ENCODE results near the gene HMCN1. TPM values are rescaled to one million over a fixed set of nuclear protein-coding genes. Genes with fewer than 3 reads are reported as not detected.

HMCN1 gene
- total RNA-seq, 6 experiments from 2014 or later, result 4.7 to 7.5 (median 5.7) TPM

- Histone ChIP-seq H3K4me3 (no peak overlapping the region), H3K36me3 (no peaks in the 10 kb centered on the region), H3K27me3 (no peaks in the 10 kb centered on the region), H3K4me1 (no peaks in the 10 kb centered on the region), H3K27ac (no peak overlapping the region), H3K9me3 (no peaks in the 10 kb centered on the region)
- DNase-seq (no peak), ATAC-seq (no peak)
- TF ChIP-seq POLR2A (IDR thresholded peaks at IDR 0.05), result no peak
- no peak for TF ChIP-seq CTCF (IDR thresholded peaks at IDR 0.05)
- intact Hi-C loops (cut with DNase I), result no loop called here
Measured at GRCh38 chr1:185804206-185804605, 70.0 kb downstream of the HMCN1 start.

- 29% methylated on average over 3 of the region's 3 CpGs for WGBS (ENCODE audit: insufficient coverage, low coverage, low lambda C conversion rate, missing lambda C conversion rate)
- no peaks in the 10 kb centered on the region for H3K27me3 ChIP-seq
- intact Hi-C loops (cut with DNase I), result no loop called here
Measured at GRCh38 chr1:185804608-185805007, 70.4 kb downstream of the HMCN1 start.

GRCh38 chr1:185807275-185807674 is 73.1 kb downstream of the HMCN1 start:
- no peaks in the 10 kb centered on the region for H3K9me3 ChIP-seq
- H3K27ac ChIP-seq, result no peak overlapping the region
- H3K36me3 ChIP-seq, result no peaks in the 10 kb centered on the region
- no peaks in the 10 kb centered on the region for H3K4me1 ChIP-seq
- H3K4me3 ChIP-seq, result no peak overlapping the region
- TF ChIP-seq POLR2A (IDR thresholded peaks at IDR 0.05), result no peak
- TF ChIP-seq CTCF (IDR thresholded peaks at IDR 0.05), result no peak
- no peak for DNase-seq
- H3K27me3 ChIP-seq, result no peaks in the 10 kb centered on the region
- ATAC-seq, result no peak
- intact Hi-C loops (cut with DNase I), result no loop called here

More at GRCh38 chr1:185804608-185805007, 70.4 kb downstream of the HMCN1 start:
- ATAC-seq, result no peak
- no peak overlapping the region for H3K4me3 ChIP-seq
- H3K36me3 ChIP-seq, result no peaks in the 10 kb centered on the region
- H3K27ac ChIP-seq, result no peak overlapping the region
- no peak for DNase-seq
- no peaks in the 10 kb centered on the region for H3K9me3 ChIP-seq
- TF ChIP-seq POLR2A (IDR thresholded peaks at IDR 0.05) (no peak), CTCF (IDR thresholded peaks at IDR 0.05) (no peak)
- H3K4me1 ChIP-seq, result no peaks in the 10 kb centered on the region

- H3K4me1 ChIP-seq, result no peaks in the 10 kb centered on the region
- ATAC-seq, result no peak
- 38% methylated on average over 1 of the region's 1 CpG for WGBS (ENCODE audit: insufficient coverage, low coverage, low lambda C conversion rate, missing lambda C conversion rate)
- no peaks in the 10 kb centered on the region for H3K27me3 ChIP-seq
- intact Hi-C loops (cut with DNase I), result no loop called here
- no peak overlapping the region for H3K4me3 ChIP-seq
- no peaks in the 10 kb centered on the region for H3K36me3 ChIP-seq
- H3K27ac ChIP-seq, result no peak overlapping the region
- H3K9me3 ChIP-seq, result no peaks in the 10 kb centered on the region
- no peak for TF ChIP-seq POLR2A (IDR thresholded peaks at IDR 0.05)
- no peak for TF ChIP-seq CTCF (IDR thresholded peaks at IDR 0.05)
- DNase-seq, result no peak
Measured at GRCh38 chr1:185808631-185809030, 74.4 kb downstream of the HMCN1 start.

- ATAC-seq, result no peak
- intact Hi-C loops (cut with DNase I), result loop anchor here (10.0 kb wide), 1 partner anchor 404 kb away; no protein-coding TSS in a partner anchor
- no peak for TF ChIP-seq CTCF (IDR thresholded peaks at IDR 0.05)
- no peak for TF ChIP-seq POLR2A (IDR thresholded peaks at IDR 0.05)
- H3K4me3 ChIP-seq, result no peak overlapping the region
- H3K36me3 ChIP-seq, result no peaks in the 10 kb centered on the region
- 58% methylated on average over 3 of the region's 3 CpGs for WGBS (ENCODE audit: insufficient coverage, low coverage, low lambda C conversion rate, missing lambda C conversion rate)
- H3K9me3 ChIP-seq, result no peaks in the 10 kb centered on the region
- no peaks in the 10 kb centered on the region for H3K27me3 ChIP-seq
- H3K4me1 ChIP-seq, result no peaks in the 10 kb centered on the region
- DNase-seq, result no peak
- H3K27ac ChIP-seq, result no peak overlapping the region
Measured at GRCh38 chr1:185811073-185811709, 77.0 kb downstream of the HMCN1 start.

All from right lobe of liver (tissue), 6 donors.